ENCODE measurements around the gene ATP8B4. TPM values are rescaled to one million over a fixed set of nuclear protein-coding genes. Genes with fewer than 3 reads are reported as not detected.
"Not testable (repeated sequence)": the region's sequence is repeated elsewhere in the genome, so short reads cannot be mapped to it uniquely, and the experiment has no call there.

The ATP8B4 gene
- total RNA-seq = 3.5 TPM
- polyA plus RNA-seq = 8.3 TPM
- long read RNA-seq, donor 1 = 0 reads
- long read RNA-seq, donor 2 = 0 reads
- long read RNA-seq, donor 3 = 0 reads
- long read RNA-seq, donor 4 = 0 reads
- long read RNA-seq, donor 5 = 0 reads
- long read RNA-seq, donor 6 = 0 reads
- long read RNA-seq, donor 7 = 0 reads
- long read RNA-seq, donor 8 = 0 reads
- long read RNA-seq, donor 9, full-length matches to known transcripts = 1 of 1 reads
- long read RNA-seq, donor 9, partial matches to known transcripts = 0 of 1 reads
- long read RNA-seq, donor 9, other reads (novel, unspliced or antisense) = 0 of 1 reads
- long read RNA-seq, donor 10 = 0 reads

GRCh38 chr15:50119063-50120040 lies at the start of gene ATP8B4:
Gene ATP8B4, minus strand, starts transcription at chr15:50119233. Its CDS starts 12,267 bp downstream, at chr15:50106966.
- Histone ChIP-seq H3K36me3 (ENCODE audit: control insufficient read depth in 2 of 2, insufficient read depth in 2 of 2, low read length in 1 of 2) (no peaks in the 10 kb centered on the region), H3K4me3 (ENCODE audit: low read length in 2 of 2) (no peak within 1 kb of the TSS), H3K9me3 (ENCODE audit: control insufficient read depth in 2 of 2, insufficient read depth in 1 of 2, low read length in 1 of 2) (no peaks in the 10 kb centered on the region), H3K27me3 (ENCODE audit: control insufficient read depth in 2 of 2, insufficient read depth in 1 of 2, low read length in 1 of 2) (no peaks in the 10 kb centered on the region), H3K4me1 (ENCODE audit: control insufficient read depth in 2 of 2, insufficient read depth in 2 of 2, low read length in 2 of 2) (peaks cover 4 to 7% of the 10 kb centered on the region in 2 donors), H3K27ac (ENCODE audit: low read depth in 1 of 2, low read length in 1 of 2) (peak within 1 kb of the TSS in 1 of 2 donors; percentile 5)
- whole genome bisulfite sequencing = 48% methylated on average over 4 of the region's 4 CpGs
- DNase-seq (ENCODE audit: low read depth in 6 of 9, low spot score in 9 of 9) = peak in 3 of 9 donors; percentile 18 to 58 (median 32)

GRCh38 chr15:50168379-50168778 lies 49.3 kb upstream of the ATP8B4 start:
- Histone ChIP-seq H3K9me3 (ENCODE audit: control insufficient read depth in 2 of 2, insufficient read depth in 1 of 2, low read length in 1 of 2) (no peaks in the 10 kb centered on the region), H3K4me3 (ENCODE audit: low read length in 2 of 2) (no peak overlapping the region), H3K27me3 (ENCODE audit: control insufficient read depth in 2 of 2, insufficient read depth in 1 of 2, low read length in 1 of 2) (no peaks in the 10 kb centered on the region), H3K4me1 (ENCODE audit: control insufficient read depth in 2 of 2, insufficient read depth in 2 of 2, low read length in 2 of 2) (no peaks in the 10 kb centered on the region), H3K27ac (ENCODE audit: low read depth in 1 of 2, low read length in 1 of 2) (no peak overlapping the region), H3K36me3 (ENCODE audit: control insufficient read depth in 2 of 2, insufficient read depth in 2 of 2, low read length in 1 of 2) (no peaks in the 10 kb centered on the region)
- no peak for DNase-seq (ENCODE audit: low read depth in 6 of 9, low spot score in 9 of 9)
- 95% methylated on average over 4 of the region's 4 CpGs for WGBS

DNA sequence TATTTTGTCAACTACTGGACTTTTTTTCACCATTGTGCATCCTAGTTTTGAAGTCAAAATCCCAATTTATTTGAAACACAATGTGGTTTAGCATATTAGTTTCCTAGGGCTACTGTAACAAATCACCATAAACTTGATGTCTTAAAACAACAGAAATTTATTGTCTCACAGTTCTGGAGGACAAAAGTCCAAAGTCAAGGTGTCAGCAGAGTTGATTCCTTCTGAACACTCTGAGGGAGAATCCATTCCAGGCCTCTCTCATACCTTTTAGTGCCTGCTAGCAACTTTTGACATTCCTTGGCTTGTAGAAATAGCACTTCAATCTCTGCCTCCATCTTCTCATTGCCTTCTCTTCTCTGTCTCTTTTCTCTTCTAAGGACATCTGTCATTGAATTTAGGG lies 48.1 kb upstream of the ATP8B4 start:
- no peaks in the 10 kb centered on the region for H3K9me3 ChIP-seq (ENCODE audit: control insufficient read depth in 2 of 2, insufficient read depth in 1 of 2, low read length in 1 of 2)
- H3K4me3 ChIP-seq (ENCODE audit: low read length in 2 of 2) = no peak overlapping the region
- no peaks in the 10 kb centered on the region for H3K36me3 ChIP-seq (ENCODE audit: control insufficient read depth in 2 of 2, insufficient read depth in 2 of 2, low read length in 1 of 2)
- H3K27ac ChIP-seq (ENCODE audit: low read depth in 1 of 2, low read length in 1 of 2) = no peak overlapping the region
- H3K4me1 ChIP-seq (ENCODE audit: control insufficient read depth in 2 of 2, insufficient read depth in 2 of 2, low read length in 2 of 2) = no peaks in the 10 kb centered on the region
- DNase-seq (ENCODE audit: low read depth in 6 of 9, low spot score in 9 of 9) = no peak
- H3K27me3 ChIP-seq (ENCODE audit: control insufficient read depth in 2 of 2, insufficient read depth in 1 of 2, low read length in 1 of 2) = no peaks in the 10 kb centered on the region

- WGBS = 63% methylated on average over 1 of the region's 1 CpG
- H3K9me3 ChIP-seq (ENCODE audit: control insufficient read depth in 2 of 2, insufficient read depth in 1 of 2, low read length in 1 of 2) = no peaks in the 10 kb centered on the region
- H3K36me3 ChIP-seq (ENCODE audit: control insufficient read depth in 2 of 2, insufficient read depth in 2 of 2, low read length in 1 of 2) = no peaks in the 10 kb centered on the region
- no peaks in the 10 kb centered on the region for H3K4me1 ChIP-seq (ENCODE audit: control insufficient read depth in 2 of 2, insufficient read depth in 2 of 2, low read length in 2 of 2)
- H3K27me3 ChIP-seq (ENCODE audit: control insufficient read depth in 2 of 2, insufficient read depth in 1 of 2, low read length in 1 of 2) = no peaks in the 10 kb centered on the region
- H3K27ac ChIP-seq (ENCODE audit: low read depth in 1 of 2, low read length in 1 of 2) = no peak overlapping the region
- no peak overlapping the region for H3K4me3 ChIP-seq (ENCODE audit: low read length in 2 of 2)
- DNase-seq (ENCODE audit: low read depth in 6 of 9, low spot score in 9 of 9) = no peak
Measured at GRCh38 chr15:50166216-50166615, 47.2 kb upstream of the ATP8B4 start.

GRCh38 chr15:50164458-50164857 lies 45.4 kb upstream of the ATP8B4 start:
- Histone ChIP-seq H3K27ac (ENCODE audit: low read depth in 1 of 2, low read length in 1 of 2) (no peak overlapping the region), H3K27me3 (ENCODE audit: control insufficient read depth in 2 of 2, insufficient read depth in 1 of 2, low read length in 1 of 2) (no peaks in the 10 kb centered on the region), H3K9me3 (ENCODE audit: control insufficient read depth in 2 of 2, insufficient read depth in 1 of 2, low read length in 1 of 2) (no peaks in the 10 kb centered on the region), H3K4me1 (ENCODE audit: control insufficient read depth in 2 of 2, insufficient read depth in 2 of 2, low read length in 2 of 2) (no peaks in the 10 kb centered on the region), H3K36me3 (ENCODE audit: control insufficient read depth in 2 of 2, insufficient read depth in 2 of 2, low read length in 1 of 2) (no peaks in the 10 kb centered on the region), H3K4me3 (ENCODE audit: low read length in 2 of 2) (no peak overlapping the region)
- 92% methylated on average over 1 of the region's 1 CpG for WGBS
- DNase-seq (ENCODE audit: low read depth in 6 of 9, low spot score in 9 of 9) = no peak

DNA sequence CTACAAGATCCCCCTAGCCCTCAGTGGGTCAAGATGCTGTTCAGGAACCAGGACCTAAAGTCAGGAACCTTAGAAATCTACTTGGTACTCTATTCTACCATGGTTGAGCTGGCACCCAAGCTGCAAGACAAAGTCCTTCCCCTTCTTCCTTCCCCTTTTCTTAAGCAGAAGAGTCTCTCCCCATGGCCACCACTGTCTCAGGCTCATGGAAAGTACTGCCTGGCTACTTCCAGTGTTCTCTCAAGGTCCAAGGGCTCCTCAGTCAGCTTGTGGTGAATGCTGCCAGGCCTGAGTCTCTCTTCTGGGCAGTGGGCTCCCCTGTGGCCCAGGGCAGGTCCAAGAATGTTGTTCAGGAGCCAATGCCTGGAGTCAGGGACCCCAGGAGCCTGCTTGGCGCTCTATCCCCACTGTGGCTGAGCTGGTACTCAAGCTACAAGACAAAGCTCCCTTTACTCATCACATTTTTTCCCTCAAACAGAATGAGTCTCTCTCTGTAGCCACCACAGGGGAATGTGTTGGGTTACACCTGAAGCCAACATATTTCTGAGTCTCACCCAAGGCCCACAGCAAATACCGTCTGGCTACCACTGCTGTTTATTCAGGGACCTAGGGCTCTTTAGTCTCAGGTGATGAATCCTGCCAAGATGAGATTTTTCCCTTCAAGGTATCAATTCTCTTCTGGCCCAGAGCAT lies 44.8 kb upstream of the ATP8B4 start:
- Histone ChIP-seq H3K4me1 (ENCODE audit: control insufficient read depth in 2 of 2, insufficient read depth in 2 of 2, low read length in 2 of 2) (no peaks in the 10 kb centered on the region), H3K4me3 (ENCODE audit: low read length in 2 of 2) (no peak overlapping the region), H3K9me3 (ENCODE audit: control insufficient read depth in 2 of 2, insufficient read depth in 1 of 2, low read length in 1 of 2) (no peaks in the 10 kb centered on the region), H3K36me3 (ENCODE audit: control insufficient read depth in 2 of 2, insufficient read depth in 2 of 2, low read length in 1 of 2) (no peaks in the 10 kb centered on the region), H3K27me3 (ENCODE audit: control insufficient read depth in 2 of 2, insufficient read depth in 1 of 2, low read length in 1 of 2) (no peaks in the 10 kb centered on the region), H3K27ac (ENCODE audit: low read depth in 1 of 2, low read length in 1 of 2) (no peak overlapping the region)
- DNase-seq (ENCODE audit: low read depth in 6 of 9, low spot score in 9 of 9) = no peak
- whole genome bisulfite sequencing = 69% methylated on average over 2 of the region's 2 CpGs

DNA sequence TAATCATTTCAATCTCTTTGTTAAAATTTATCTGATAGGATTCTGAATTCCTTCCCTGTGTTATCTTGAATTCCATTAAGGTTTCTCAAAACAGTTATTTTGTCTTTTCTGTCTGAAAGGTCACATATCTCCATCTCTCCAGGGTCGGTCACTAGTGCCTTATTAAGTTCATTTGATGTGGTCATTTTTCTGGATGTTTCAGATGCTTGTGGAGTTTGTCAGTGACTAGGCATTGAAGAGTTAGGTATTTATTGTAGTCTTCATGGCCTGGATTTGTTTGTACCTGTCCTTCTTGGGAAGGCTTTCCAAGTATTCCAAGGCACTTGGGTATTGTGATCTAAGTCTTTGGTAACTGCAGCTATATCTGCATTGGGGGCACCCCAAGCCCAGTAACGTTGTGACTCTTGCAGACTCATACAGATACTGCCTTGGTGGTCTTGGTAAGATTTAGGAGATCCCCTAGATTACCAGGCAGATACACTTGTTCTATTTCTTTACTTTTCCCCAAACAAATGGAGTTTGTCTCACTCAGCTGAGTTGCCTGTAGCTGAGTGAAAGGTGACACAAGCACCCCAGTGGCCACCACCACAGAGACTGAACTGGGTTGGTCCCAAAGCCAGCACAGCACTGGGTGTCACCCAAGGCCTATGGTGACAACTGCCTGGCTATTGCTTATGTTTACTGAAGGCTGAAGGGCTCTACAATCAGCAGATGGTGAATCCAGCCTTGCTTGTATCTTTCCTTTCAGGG lies 44.1 kb upstream of the ATP8B4 start:
- Histone ChIP-seq H3K4me3 (ENCODE audit: low read length in 2 of 2) (no peak overlapping the region), H3K27ac (ENCODE audit: low read depth in 1 of 2, low read length in 1 of 2) (no peak overlapping the region), H3K27me3 (ENCODE audit: control insufficient read depth in 2 of 2, insufficient read depth in 1 of 2, low read length in 1 of 2) (no peaks in the 10 kb centered on the region), H3K9me3 (ENCODE audit: control insufficient read depth in 2 of 2, insufficient read depth in 1 of 2, low read length in 1 of 2) (no peaks in the 10 kb centered on the region), H3K4me1 (ENCODE audit: control insufficient read depth in 2 of 2, insufficient read depth in 2 of 2, low read length in 2 of 2) (no peaks in the 10 kb centered on the region), H3K36me3 (ENCODE audit: control insufficient read depth in 2 of 2, insufficient read depth in 2 of 2, low read length in 1 of 2) (no peaks in the 10 kb centered on the region)
- no peak for DNase-seq (ENCODE audit: low read depth in 6 of 9, low spot score in 9 of 9)
- 88% methylated on average over 2 of the region's 2 CpGs for WGBS

DNA sequence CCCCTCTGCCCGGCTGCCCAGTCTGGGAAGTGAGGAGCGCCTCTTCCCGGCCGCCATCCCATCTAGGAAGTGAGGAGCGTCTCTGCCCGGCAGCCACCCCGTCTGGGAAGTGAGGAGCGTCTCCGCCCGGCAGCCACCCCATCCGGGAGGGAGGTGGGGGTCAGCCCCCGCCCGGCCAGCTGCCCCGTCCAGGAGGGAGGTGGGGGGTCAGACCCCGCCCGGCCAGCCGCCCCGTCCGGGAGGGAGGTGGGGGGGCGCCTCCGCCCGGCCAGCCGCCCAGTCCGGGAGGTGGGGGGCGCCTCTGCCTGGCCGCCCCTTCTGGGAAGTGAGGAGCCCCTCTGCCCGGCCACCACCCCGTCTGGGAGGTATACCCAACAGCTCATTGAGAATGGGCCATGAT lies 39.2 kb upstream of the ATP8B4 start:
- WGBS = 98% methylated on average over 27 of the region's 28 CpGs

More for the DNA sequence above, 39.2 kb upstream of the ATP8B4 start:
- H3K9me3 ChIP-seq (ENCODE audit: control insufficient read depth in 2 of 2, insufficient read depth in 1 of 2, low read length in 1 of 2); H3K27ac ChIP-seq (ENCODE audit: low read depth in 1 of 2, low read length in 1 of 2); H3K36me3 ChIP-seq (ENCODE audit: control insufficient read depth in 2 of 2, insufficient read depth in 2 of 2, low read length in 1 of 2); DNase-seq (ENCODE audit: low read depth in 6 of 9, low spot score in 9 of 9); H3K4me1 ChIP-seq (ENCODE audit: control insufficient read depth in 2 of 2, insufficient read depth in 2 of 2, low read length in 2 of 2); H3K27me3 ChIP-seq (ENCODE audit: control insufficient read depth in 2 of 2, insufficient read depth in 1 of 2, low read length in 1 of 2); H3K4me3 ChIP-seq (ENCODE audit: low read length in 2 of 2): not testable (repeated sequence)
